SK-N-MC (cell line): ENCODE data around the gene RPL39.
"Not testable (repeated sequence)": the region's sequence is repeated elsewhere in the genome, so short reads cannot be mapped to it uniquely, and the experiment has no call there.

ENCODE experiments used
- DNase-seq: peaks from one replicate; pipeline ENCODE4 v3.0.0-alpha.2; 2011; ENCODE audit warnings: low read depth, low spot score
- H3K27ac ChIP-seq: fragments of 200-600 bp; sonication (generic); 2 replicates; pipeline ENCODE4 v1.5.1; 2016; ENCODE audit warnings: mixed run types
- H3K36me3 ChIP-seq: fragments of 200-600 bp; sonication (generic); 2 replicates; pipeline ENCODE4 v1.6.1; 2017; ENCODE audit warnings: antibody characterized with exemption, low read length, mixed read lengths; ENCODE audit not compliant: insufficient read depth
- H3K4me3 ChIP-seq: fragments of 200-600 bp; sonication (generic); 2 replicates; pipeline ENCODE4 v1.5.1; 2016
- H3K9ac ChIP-seq: fragments of 200-600 bp; sonication (generic); 2 replicates; pipeline ENCODE4 v1.8.0; 2017; ENCODE audit warnings: mixed run types, mixed read lengths; ENCODE audit not compliant: insufficient read length
- H3K9me3 ChIP-seq: fragments of 200-600 bp; sonication (generic); 2 replicates; pipeline ENCODE4 v1.6.1; 2017; ENCODE audit warnings: low read depth, mild to moderate bottlenecking, antibody characterized with exemption, low read length, moderate library complexity, mixed read lengths
- EZH2 ChIP-seq: fragments of 200-600 bp; sonication (generic); IDR thresholded peaks from one replicate; pipeline ENCODE4 v1.6.1; 2017; ENCODE audit warnings: antibody characterized with exemption
- FOXP2 ChIP-seq: optimal IDR thresholded peaks from 2 replicates; pipeline ENCODE3; 2011; ENCODE audit warnings: mild to moderate bottlenecking, moderate library complexity; ENCODE audit not compliant: insufficient read depth; ENCODE audit errors: extremely low read length, control extremely low read depth
- POLR2AphosphoS5 ChIP-seq: IDR thresholded peaks from 2 replicates; pipeline ENCODE4 v1.6.1; 2012; ENCODE audit warnings: mild to moderate bottlenecking, low read depth, low read length, borderline replicate concordance

Gene RPL39

DNA sequence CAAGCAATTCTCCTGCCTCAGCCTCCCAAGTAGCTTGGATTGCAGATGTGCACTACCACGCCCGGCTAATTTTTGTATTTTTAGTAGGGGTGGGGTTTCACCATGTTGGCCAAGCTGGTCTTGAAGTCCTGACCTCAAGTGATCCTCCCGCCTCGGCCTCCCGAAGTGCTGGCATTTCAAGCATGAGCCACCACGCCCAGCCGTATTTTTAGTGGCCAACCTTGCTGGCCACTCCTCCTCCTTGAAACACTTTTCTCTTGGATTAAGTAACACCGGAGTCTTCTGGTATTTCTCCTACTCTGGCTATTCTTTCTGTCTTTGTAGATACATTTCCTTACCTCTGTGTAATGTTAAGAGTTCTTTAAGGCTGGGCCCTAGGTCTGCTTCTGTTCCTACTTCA is 11.1 kb upstream of the RPL39 start:
- TF ChIP-seq EZH2, result no peak
- no peak for TF ChIP-seq POLR2AphosphoS5
- TF ChIP-seq FOXP2, result no peak
- Histone ChIP-seq H3K27ac (no peak overlapping the region), H3K36me3 (no peaks in the 10 kb centered on the region), H3K9me3 (no peaks in the 10 kb centered on the region), H3K9ac (no peak overlapping the region), H3K4me3 (no peak overlapping the region)
- DNase-seq, result no peak

DNA sequence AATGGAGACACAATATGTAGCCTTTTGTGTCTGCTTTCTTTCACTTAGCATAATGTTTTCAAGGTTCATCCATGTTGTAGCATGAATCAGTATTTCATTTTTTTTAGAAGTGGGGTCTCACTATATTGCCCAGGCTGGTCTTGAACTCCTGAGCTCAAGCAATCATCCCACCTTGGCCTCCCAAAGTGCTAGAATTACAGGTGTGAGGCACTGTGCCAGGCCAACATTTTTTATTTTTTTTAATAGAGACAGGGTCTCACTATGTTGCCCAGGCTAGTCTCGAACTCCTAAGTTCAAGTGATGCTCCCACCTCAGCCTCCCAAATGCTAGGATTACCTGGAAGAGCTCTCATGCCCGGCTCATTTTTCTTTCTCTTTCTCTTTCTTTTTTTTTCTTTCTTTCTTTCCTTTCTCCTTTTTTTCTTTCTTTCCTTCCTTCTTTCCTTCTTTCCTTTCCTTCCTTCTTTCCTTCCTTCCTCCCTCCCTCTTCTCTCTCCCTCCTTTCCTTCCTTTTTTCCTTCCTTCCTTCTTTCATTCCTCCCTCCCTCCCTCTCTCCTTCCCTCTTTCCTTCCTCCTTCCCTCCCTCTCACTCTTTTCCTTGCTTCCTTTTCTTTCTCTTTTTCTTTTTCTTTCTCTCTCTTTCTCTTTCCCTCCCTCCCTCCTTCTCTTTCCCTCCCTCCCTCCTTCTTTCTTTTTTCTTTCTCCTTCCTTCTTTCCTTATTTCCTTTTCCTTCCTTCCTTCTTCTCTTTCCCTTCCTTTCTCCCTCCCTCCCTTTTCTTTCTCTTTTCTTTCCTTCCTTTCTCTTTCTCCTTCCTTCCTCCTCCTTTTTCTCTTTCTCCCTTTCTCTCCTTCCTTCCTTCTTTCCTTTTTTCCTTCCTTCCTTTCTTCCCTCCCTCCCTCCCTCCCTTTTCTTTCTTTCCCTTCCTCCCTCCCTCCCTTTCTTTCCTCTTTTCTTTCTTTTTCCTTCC is 10.1 kb upstream of the RPL39 start:
- TF ChIP-seq FOXP2, result no peak
- Histone ChIP-seq H3K36me3 (no peaks in the 10 kb centered on the region), H3K9me3 (no peaks in the 10 kb centered on the region), H3K9ac (no peak overlapping the region), H3K4me3 (no peak overlapping the region), H3K27ac (no peak overlapping the region)
- DNase-seq, result no peak

DNA sequence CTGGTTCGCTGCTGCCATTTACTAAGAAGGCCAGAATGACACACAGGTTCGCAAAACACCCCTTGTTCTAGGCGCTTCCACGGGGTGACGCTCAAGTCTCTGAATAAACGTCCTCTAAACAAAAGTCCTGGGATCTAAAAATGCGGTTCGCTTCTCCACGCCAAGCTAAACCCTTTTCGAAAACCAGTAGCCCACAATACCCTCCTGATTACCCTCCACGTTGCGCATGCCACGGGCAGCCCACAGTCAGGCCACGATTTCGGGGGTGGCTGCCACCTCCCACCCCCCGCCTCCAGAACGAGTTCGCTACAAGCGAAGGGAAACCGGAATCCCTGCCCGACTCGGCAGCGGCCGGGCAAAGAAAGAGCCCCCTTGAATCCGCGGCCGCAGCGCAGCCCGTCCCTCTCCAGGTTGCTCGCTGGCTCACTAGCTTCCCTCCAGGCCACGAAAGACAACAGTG is 423 bp downstream of the RPL39 start:
- no peaks in the 10 kb centered on the region for H3K9me3 ChIP-seq
- peak overlapping the region; percentile 92 for H3K27ac ChIP-seq
- peak overlapping the region; percentile 99 for H3K9ac ChIP-seq
- H3K4me3 ChIP-seq, result peak overlapping the region; percentile 85
- peaks cover 41% of the 10 kb centered on the region for H3K36me3 ChIP-seq
- no peak for DNase-seq
- TF ChIP-seq EZH2 (no peak), FOXP2 (no peak), POLR2AphosphoS5 (no peak)

DNA sequence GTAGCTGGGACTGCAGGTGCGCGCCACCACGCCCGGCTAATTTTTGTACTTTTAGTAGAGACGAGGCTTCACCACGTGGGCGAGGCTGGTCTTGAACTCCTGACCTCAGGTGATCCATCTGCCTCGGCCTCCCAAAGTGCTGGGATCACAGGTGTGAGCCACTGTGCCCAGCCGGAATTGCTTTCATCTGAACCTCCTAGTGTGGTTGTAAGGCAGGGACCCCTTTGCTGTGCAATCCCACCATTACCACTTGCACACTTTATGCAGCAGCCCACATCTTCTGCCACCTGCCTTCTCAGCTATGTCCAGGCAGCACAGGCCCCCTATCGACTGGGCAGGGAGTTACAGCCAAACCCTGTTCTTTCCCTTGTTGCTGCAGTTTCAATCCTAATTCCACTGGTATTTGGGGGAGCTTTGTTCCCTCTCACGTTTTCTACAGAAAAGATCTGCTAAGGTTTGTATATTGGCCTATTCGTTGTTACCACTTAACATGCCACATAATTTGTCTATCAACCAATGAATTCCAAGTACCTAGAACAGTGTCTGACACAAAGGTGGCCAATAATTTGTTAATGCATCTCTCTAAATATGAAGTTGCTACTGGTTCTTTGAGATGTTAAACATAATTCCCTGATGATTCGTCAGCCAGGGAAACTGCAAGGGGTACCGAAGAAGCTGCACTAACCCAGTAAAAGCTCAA is 6.5 kb downstream of the RPL39 start:
- H3K36me3 ChIP-seq, result peaks cover 59% of the 10 kb centered on the region
- H3K4me3 ChIP-seq, result no peak overlapping the region
- TF ChIP-seq POLR2AphosphoS5 (no peak; the same call in 1 of the 2 replicates), FOXP2 (no peak), EZH2 (no peak)
- no peak for DNase-seq
- no peak overlapping the region for H3K27ac ChIP-seq
- H3K9ac ChIP-seq, result no peak overlapping the region
- H3K9me3 ChIP-seq, result no peaks in the 10 kb centered on the region

DNA sequence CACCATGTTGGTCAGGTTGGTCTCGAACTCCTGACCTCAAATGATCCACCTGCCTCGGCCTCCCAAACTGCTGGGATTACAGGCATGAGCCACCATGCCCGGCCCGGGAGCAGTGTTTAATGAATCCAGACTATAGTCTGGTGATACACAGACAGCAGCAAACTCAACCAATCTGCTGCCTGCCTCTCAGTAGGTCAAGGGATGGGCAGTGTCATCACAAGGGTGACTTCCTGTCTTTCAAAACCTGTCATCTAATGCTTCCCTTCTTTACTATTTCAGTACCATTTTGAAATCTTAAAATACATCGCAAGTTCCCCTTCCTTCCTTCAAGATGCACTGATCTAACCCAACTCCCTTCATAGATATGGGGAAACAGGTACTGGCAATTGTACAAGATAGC is 8.4 kb downstream of the RPL39 start:
- TF ChIP-seq POLR2AphosphoS5 (no peak), EZH2 (no peak), FOXP2 (no peak)
- Histone ChIP-seq H3K9ac (no peak overlapping the region), H3K27ac (no peak overlapping the region), H3K4me3 (no peak overlapping the region), H3K9me3 (no peaks in the 10 kb centered on the region), H3K36me3 (peaks cover 40% of the 10 kb centered on the region)
- no peak for DNase-seq

DNA sequence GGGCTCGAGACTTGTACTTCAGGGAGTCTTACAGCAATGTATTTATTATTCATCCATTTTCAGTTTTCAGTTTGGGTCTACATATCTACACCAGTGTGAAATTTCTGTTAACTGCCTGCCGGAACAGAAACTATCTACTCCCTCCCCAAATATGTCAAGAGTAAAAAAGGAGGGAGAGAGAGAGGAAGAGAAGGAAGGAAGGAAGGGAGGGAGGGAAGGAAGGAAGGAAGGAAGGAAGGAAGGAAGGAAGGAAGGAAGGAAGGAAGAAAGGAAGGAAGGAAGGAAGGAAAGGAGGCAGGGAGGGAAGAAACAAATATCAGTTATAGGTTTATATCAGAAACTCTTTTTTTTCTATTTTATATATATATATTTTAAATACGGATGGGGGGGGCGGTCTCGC is 12.6 kb downstream of the RPL39 start:
- H3K9me3 ChIP-seq, result no peaks in the 10 kb centered on the region
- H3K9ac ChIP-seq, result no peak overlapping the region
- no peak for TF ChIP-seq EZH2
- no peak for TF ChIP-seq POLR2AphosphoS5
- no peak for TF ChIP-seq FOXP2
- H3K36me3 ChIP-seq, result peaks cover 6% of the 10 kb centered on the region; the same call in 1 of the 2 replicates
- DNase-seq, result no peak
- no peak overlapping the region for H3K4me3 ChIP-seq
- H3K27ac ChIP-seq, result 0 out of 2 replicates have a peak overlapping the region, but pooled peaks have one; percentile 30

DNA sequence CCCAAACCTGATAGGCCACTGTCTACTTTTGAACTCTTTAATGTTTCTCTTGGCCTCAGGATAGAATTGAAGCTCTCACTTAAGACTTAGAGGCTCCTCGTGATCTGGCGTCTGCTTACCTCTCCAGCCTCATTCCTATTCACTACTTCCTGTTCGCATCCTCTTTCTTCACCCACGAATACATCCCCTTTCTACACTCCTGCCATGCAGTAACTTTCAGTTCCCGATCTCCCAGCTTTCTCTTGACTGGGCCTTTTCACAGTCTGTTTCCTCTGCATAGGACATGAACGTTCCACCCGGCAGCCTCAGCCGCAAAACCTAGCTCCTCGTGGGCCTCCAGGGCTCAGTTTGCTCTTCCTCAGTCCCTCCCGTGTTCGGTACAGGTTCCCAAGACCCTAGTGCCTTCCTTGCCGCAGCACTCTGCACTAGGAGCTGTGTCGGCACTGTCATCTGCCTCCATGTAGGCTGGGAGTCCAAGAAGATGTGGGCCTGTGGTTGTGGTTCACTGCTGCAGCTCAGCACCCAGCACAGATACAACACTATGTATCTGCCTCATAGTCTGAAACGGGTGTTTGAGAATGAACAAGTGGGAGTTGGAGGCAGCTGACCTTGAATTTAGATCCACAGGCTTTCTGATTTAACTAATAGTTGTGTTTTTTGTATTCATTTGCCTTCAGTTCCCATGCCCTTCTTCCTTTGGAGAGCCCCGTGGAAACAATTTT is 15.8 kb downstream of the RPL39 start:
- Histone ChIP-seq H3K36me3 (no peaks in the 10 kb centered on the region), H3K9me3 (no peaks in the 10 kb centered on the region), H3K27ac (0 out of 2 replicates have a peak overlapping the region, but pooled peaks have one; percentile 9), H3K4me3 (no peak overlapping the region), H3K9ac (no peak overlapping the region)
- TF ChIP-seq FOXP2 (no peak), POLR2AphosphoS5 (no peak), EZH2 (no peak)
- DNase-seq, result no peak

DNA sequence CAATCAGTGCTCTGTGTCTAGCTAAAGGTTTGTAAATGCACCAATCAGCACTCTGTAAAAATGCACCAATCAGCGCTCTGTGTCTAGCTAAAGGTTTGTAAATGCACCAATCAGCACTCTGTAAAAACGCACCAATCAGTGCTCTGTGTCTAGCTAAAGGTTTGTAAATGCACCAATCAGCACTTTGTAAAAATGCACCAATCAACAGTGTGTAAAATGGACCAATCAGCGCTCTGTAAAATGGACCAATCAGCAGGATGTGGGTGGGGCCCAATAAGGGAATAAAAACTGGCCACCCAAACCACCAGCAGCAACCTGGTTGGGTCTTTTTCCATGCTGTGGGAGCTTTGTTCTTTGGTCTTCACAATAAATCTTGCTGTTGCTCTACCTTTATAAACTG is 22.0 kb downstream of the RPL39 start:
- not testable (repeated sequence) for DNase-seq, H3K36me3 ChIP-seq, H3K9ac ChIP-seq, H3K4me3 ChIP-seq, H3K9me3 ChIP-seq, H3K27ac ChIP-seq

DNA sequence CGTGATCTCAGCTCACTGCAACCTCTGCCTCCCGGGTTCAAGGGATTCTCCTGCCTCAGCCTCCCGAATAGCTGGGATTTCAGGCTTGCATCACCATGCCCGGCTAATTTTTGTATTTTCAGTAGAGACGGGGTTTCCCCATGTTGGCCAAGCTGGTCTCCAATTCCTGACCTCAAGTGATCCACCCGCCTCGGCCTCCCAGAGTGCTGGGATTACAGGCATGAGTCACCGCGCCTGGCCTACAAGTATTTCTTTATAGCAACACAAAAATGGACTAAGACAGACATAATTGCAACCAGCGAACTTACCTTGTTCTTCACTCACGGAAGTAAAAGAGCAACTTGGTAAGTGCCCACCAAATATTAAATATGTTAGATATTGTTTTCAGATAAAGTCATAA is 23.0 kb downstream of the RPL39 start:
- not testable (repeated sequence) for H3K4me3 ChIP-seq, H3K36me3 ChIP-seq, DNase-seq, H3K9ac ChIP-seq, H3K9me3 ChIP-seq, H3K27ac ChIP-seq
